Measurements from ENCODE around the gene GNAQ.

Gene GNAQ

GRCh38 chr9:77750284-77750683 lies 281.3 kb downstream of the GNAQ start:
- Histone ChIP-seq H2BK5ac (ENCODE audit: low read depth, low read length, poor library complexity) (no peak overlapping the region), H3K27me3 (ENCODE audit: insufficient read depth, low read length) (no peaks in the 10 kb centered on the region), H3K79me1 (ENCODE audit: low read length) (peaks cover 15% of the 10 kb centered on the region), H3K4me1 (ENCODE audit: control insufficient read depth in 1 of 2, insufficient read depth in 2 of 2, low read length in 2 of 2) (peaks cover 3 to 6% of the 10 kb centered on the region in 2 experiments), H3K4me3 (ENCODE audit: low read depth, low read length) (no peak overlapping the region), H2AFZ (ENCODE audit: insufficient read depth, low read length, poor library complexity) (no peak overlapping the region), H3K23ac (ENCODE audit: low read length) (no peak overlapping the region), H3K27ac (ENCODE audit: low read depth, low read length) (no peak overlapping the region), H4K12ac (ENCODE audit: low read depth, low read length) (no peak overlapping the region), H3K36me3 (ENCODE audit: control insufficient read depth in 1 of 2, insufficient read depth in 2 of 2, low read length in 2 of 2) (peaks cover 0 to 3% of the 10 kb centered on the region in 2 experiments), H2AK5ac (ENCODE audit: low read length) (no peak overlapping the region), H3K4me2 (ENCODE audit: low read length) (no peak overlapping the region), H4K8ac (ENCODE audit: low read depth, low read length) (no peak overlapping the region), H3K79me2 (ENCODE audit: control insufficient read depth, insufficient read depth, low read length, poor library complexity) (no peaks in the 10 kb centered on the region), H3K18ac (ENCODE audit: low read length) (no peak overlapping the region), H2BK12ac (ENCODE audit: low read length) (no peak overlapping the region), H2BK120ac (ENCODE audit: insufficient read depth, low read length, poor library complexity) (no peak overlapping the region), H3K9ac (ENCODE audit: low read length) (no peak overlapping the region), H3K4ac (ENCODE audit: low read depth, low read length) (no peak overlapping the region), H3K9me3 (ENCODE audit: insufficient read depth, low read depth, low read length) (no peaks in the 10 kb centered on the region), H3K14ac (ENCODE audit: low read length) (no peak overlapping the region), H4K91ac (ENCODE audit: low read depth, low read length) (no peak overlapping the region)
- DNase-seq: no peak
- no CpG with 5 or more reads among the region's 1 CpG for WGBS (ENCODE audit: extremely low coverage, insufficient coverage, insufficient read length)

GRCh38 chr9:77748214-77748772 lies 283.3 kb downstream of the GNAQ start:
- H4K8ac ChIP-seq (ENCODE audit: low read depth, low read length): no peak overlapping the region
- H3K4me2 ChIP-seq (ENCODE audit: low read length): no peak overlapping the region
- no peak overlapping the region for H3K14ac ChIP-seq (ENCODE audit: low read length)
- no peak overlapping the region for H2AK5ac ChIP-seq (ENCODE audit: low read length)
- H3K27me3 ChIP-seq (ENCODE audit: insufficient read depth, low read length): no peaks in the 10 kb centered on the region
- H3K18ac ChIP-seq (ENCODE audit: low read length): no peak overlapping the region
- peak overlapping the region; percentile 54 for H2BK12ac ChIP-seq (ENCODE audit: low read length)
- no peak overlapping the region for H3K4me3 ChIP-seq (ENCODE audit: low read depth, low read length)
- H3K23ac ChIP-seq (ENCODE audit: low read length): no peak overlapping the region
- H3K9me3 ChIP-seq (ENCODE audit: insufficient read depth, low read depth, low read length): no peaks in the 10 kb centered on the region
- H4K91ac ChIP-seq (ENCODE audit: low read depth, low read length): peak overlapping the region; percentile 35
- H3K4me1 ChIP-seq (ENCODE audit: control insufficient read depth in 1 of 2, insufficient read depth in 2 of 2, low read length in 2 of 2): peaks cover 3 to 6% of the 10 kb centered on the region in 2 experiments
- no peak overlapping the region for H3K27ac ChIP-seq (ENCODE audit: low read depth, low read length)
- no peak overlapping the region for H4K12ac ChIP-seq (ENCODE audit: low read depth, low read length)
- H2BK5ac ChIP-seq (ENCODE audit: low read depth, low read length, poor library complexity): no peak overlapping the region
- no peak overlapping the region for H2AFZ ChIP-seq (ENCODE audit: insufficient read depth, low read length, poor library complexity)
- peaks cover 0 to 3% of the 10 kb centered on the region in 2 experiments for H3K36me3 ChIP-seq (ENCODE audit: control insufficient read depth in 1 of 2, insufficient read depth in 2 of 2, low read length in 2 of 2)
- no peaks in the 10 kb centered on the region for H3K79me2 ChIP-seq (ENCODE audit: control insufficient read depth, insufficient read depth, low read length, poor library complexity)
- peak overlapping the region; percentile 36 for H2BK120ac ChIP-seq (ENCODE audit: insufficient read depth, low read length, poor library complexity)
- H3K9ac ChIP-seq (ENCODE audit: low read length): no peak overlapping the region
- H3K79me1 ChIP-seq (ENCODE audit: low read length): peaks cover 15% of the 10 kb centered on the region
- H3K4ac ChIP-seq (ENCODE audit: low read depth, low read length): no peak overlapping the region
- no peak for DNase-seq

- Histone ChIP-seq H3K79me1 (ENCODE audit: low read length) (peaks cover 15% of the 10 kb centered on the region), H4K91ac (ENCODE audit: low read depth, low read length) (no peak overlapping the region), H2AK5ac (ENCODE audit: low read length) (no peak overlapping the region), H3K36me3 (ENCODE audit: control insufficient read depth in 1 of 2, insufficient read depth in 2 of 2, low read length in 2 of 2) (peaks cover 0 to 3% of the 10 kb centered on the region in 2 experiments), H4K12ac (ENCODE audit: low read depth, low read length) (no peak overlapping the region), H3K4me2 (ENCODE audit: low read length) (no peak overlapping the region), H2BK12ac (ENCODE audit: low read length) (no peak overlapping the region), H3K4me3 (ENCODE audit: low read depth, low read length) (no peak overlapping the region), H3K27ac (ENCODE audit: low read depth, low read length) (no peak overlapping the region), H3K4ac (ENCODE audit: low read depth, low read length) (no peak overlapping the region), H3K79me2 (ENCODE audit: control insufficient read depth, insufficient read depth, low read length, poor library complexity) (no peaks in the 10 kb centered on the region), H3K9me3 (ENCODE audit: insufficient read depth, low read depth, low read length) (no peaks in the 10 kb centered on the region), H3K9ac (ENCODE audit: low read length) (no peak overlapping the region), H2BK5ac (ENCODE audit: low read depth, low read length, poor library complexity) (no peak overlapping the region), H3K18ac (ENCODE audit: low read length) (no peak overlapping the region), H2AFZ (ENCODE audit: insufficient read depth, low read length, poor library complexity) (no peak overlapping the region), H3K27me3 (ENCODE audit: insufficient read depth, low read length) (no peaks in the 10 kb centered on the region), H3K14ac (ENCODE audit: low read length) (no peak overlapping the region), H4K8ac (ENCODE audit: low read depth, low read length) (no peak overlapping the region), H3K23ac (ENCODE audit: low read length) (no peak overlapping the region), H2BK120ac (ENCODE audit: insufficient read depth, low read length, poor library complexity) (no peak overlapping the region), H3K4me1 (ENCODE audit: control insufficient read depth in 1 of 2, insufficient read depth in 2 of 2, low read length in 2 of 2) (peaks cover 3 to 6% of the 10 kb centered on the region in 2 experiments)
- DNase-seq: no peak
These were observed 284.4 kb downstream of the GNAQ start for GRCh38 chr9:77747163-77747562.

GRCh38 chr9:77744841-77745430 lies 286.7 kb downstream of the GNAQ start:
- no peak overlapping the region for H4K8ac ChIP-seq (ENCODE audit: low read depth, low read length)

More at GRCh38 chr9:77744841-77745430, 286.7 kb downstream of the GNAQ start:
- peaks cover 14% of the 10 kb centered on the region for H3K79me1 ChIP-seq (ENCODE audit: low read length)
- peak overlapping the region; percentile 11 for H2BK12ac ChIP-seq (ENCODE audit: low read length)
- no peaks in the 10 kb centered on the region for H3K79me2 ChIP-seq (ENCODE audit: control insufficient read depth, insufficient read depth, low read length, poor library complexity)
- H4K12ac ChIP-seq (ENCODE audit: low read depth, low read length): no peak overlapping the region
- peaks cover 0 to 3% of the 10 kb centered on the region in 2 experiments for H3K36me3 ChIP-seq (ENCODE audit: control insufficient read depth in 1 of 2, insufficient read depth in 2 of 2, low read length in 2 of 2)
- no peak overlapping the region for H3K14ac ChIP-seq (ENCODE audit: low read length)
- no peak overlapping the region for H2AK5ac ChIP-seq (ENCODE audit: low read length)
- peaks cover 3 to 6% of the 10 kb centered on the region in 2 experiments for H3K4me1 ChIP-seq (ENCODE audit: control insufficient read depth in 1 of 2, insufficient read depth in 2 of 2, low read length in 2 of 2)
- H3K4me3 ChIP-seq (ENCODE audit: low read depth, low read length): no peak overlapping the region
- WGBS (ENCODE audit: extremely low coverage, insufficient coverage, insufficient read length): no CpG with 5 or more reads among the region's 6 CpGs
- no peak overlapping the region for H3K4ac ChIP-seq (ENCODE audit: low read depth, low read length)
- no peak overlapping the region for H2BK5ac ChIP-seq (ENCODE audit: low read depth, low read length, poor library complexity)
- H3K4me2 ChIP-seq (ENCODE audit: low read length): no peak overlapping the region
- no peak overlapping the region for H2AFZ ChIP-seq (ENCODE audit: insufficient read depth, low read length, poor library complexity)
- H3K18ac ChIP-seq (ENCODE audit: low read length): peak overlapping the region; percentile 11
- no peak overlapping the region for H3K23ac ChIP-seq (ENCODE audit: low read length)
- peak overlapping the region; percentile 56 for H2BK120ac ChIP-seq (ENCODE audit: insufficient read depth, low read length, poor library complexity)
- H4K91ac ChIP-seq (ENCODE audit: low read depth, low read length): peak overlapping the region; percentile 63
- H3K27me3 ChIP-seq (ENCODE audit: insufficient read depth, low read length): no peaks in the 10 kb centered on the region
- no peaks in the 10 kb centered on the region for H3K9me3 ChIP-seq (ENCODE audit: insufficient read depth, low read depth, low read length)
- H3K9ac ChIP-seq (ENCODE audit: low read length): no peak overlapping the region
- no peak for DNase-seq
- peak overlapping the region; percentile 10 for H3K27ac ChIP-seq (ENCODE audit: low read depth, low read length)
